Nephron progenitor cell (in vitro differentiated cells): Measurements from ENCODE around the gene TMCC1.

ENCODE experiments used
- DNase-seq: peaks from one replicate; pipeline ENCODE4 v3.0.0; 2021
- H3K27ac Mint-ChIP-seq: 2 replicates; pipeline ENCODE4 v1.8.0; 2021; ENCODE audit warnings: mild to moderate bottlenecking, moderate library complexity, mixed read lengths
- H3K27me3 Mint-ChIP-seq: 2 replicates; pipeline ENCODE4 v1.8.0; 2021; ENCODE audit warnings: mild to moderate bottlenecking, low read depth, mixed read lengths; ENCODE audit not compliant: poor library complexity
- H3K36me3 Mint-ChIP-seq: 2 replicates; pipeline ENCODE4 v1.8.0; 2021; ENCODE audit warnings: low read depth, mixed read lengths
- H3K4me1 Mint-ChIP-seq: 2 replicates; pipeline ENCODE4 v1.8.0; 2021; ENCODE audit warnings: mixed read lengths
- H3K4me3 Mint-ChIP-seq: 2 replicates; pipeline ENCODE4 v1.8.0; 2021; ENCODE audit warnings: mild to moderate bottlenecking, moderate library complexity, mixed read lengths
- H3K9me3 Mint-ChIP-seq: 2 replicates; pipeline ENCODE4 v1.8.0; 2021; ENCODE audit warnings: mild to moderate bottlenecking, moderate library complexity, mixed read lengths
- TF ChIP-seq, protein P1 (sequence below): fragments of 200-600 bp; sonication (generic); IDR thresholded peaks from 2 replicates; pipeline ENCODE4 v1.5.0; 2021; ENCODE audit warnings: antibody characterized with exemption

Gene TMCC1

DNA sequence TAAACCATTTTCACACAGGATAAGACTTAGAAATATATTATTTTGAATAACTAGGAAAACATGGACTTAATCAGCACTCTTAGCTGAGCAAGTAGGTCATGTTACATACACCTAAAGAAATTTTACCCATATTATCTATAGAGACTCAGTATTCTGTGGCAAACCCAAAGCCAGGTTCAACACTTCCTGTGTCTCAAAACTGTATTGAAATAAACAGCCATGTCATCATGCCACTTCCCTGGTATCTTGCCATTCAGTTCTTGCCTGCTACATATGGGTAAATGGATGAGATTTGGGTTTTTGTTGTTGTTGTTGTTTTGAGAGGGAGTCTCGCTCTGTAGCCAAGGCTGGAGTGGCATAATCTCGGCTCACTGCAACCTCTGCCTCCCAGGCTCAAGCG is 145.5 kb downstream of the TMCC1 start:
- H3K4me3 Mint-ChIP-seq = no peak overlapping the region
- no peaks in the 10 kb centered on the region for H3K27me3 Mint-ChIP-seq
- H3K36me3 Mint-ChIP-seq = peaks cover 11% of the 10 kb centered on the region
- no peak overlapping the region for H3K27ac Mint-ChIP-seq
- TF ChIP-seq, protein P1, sequence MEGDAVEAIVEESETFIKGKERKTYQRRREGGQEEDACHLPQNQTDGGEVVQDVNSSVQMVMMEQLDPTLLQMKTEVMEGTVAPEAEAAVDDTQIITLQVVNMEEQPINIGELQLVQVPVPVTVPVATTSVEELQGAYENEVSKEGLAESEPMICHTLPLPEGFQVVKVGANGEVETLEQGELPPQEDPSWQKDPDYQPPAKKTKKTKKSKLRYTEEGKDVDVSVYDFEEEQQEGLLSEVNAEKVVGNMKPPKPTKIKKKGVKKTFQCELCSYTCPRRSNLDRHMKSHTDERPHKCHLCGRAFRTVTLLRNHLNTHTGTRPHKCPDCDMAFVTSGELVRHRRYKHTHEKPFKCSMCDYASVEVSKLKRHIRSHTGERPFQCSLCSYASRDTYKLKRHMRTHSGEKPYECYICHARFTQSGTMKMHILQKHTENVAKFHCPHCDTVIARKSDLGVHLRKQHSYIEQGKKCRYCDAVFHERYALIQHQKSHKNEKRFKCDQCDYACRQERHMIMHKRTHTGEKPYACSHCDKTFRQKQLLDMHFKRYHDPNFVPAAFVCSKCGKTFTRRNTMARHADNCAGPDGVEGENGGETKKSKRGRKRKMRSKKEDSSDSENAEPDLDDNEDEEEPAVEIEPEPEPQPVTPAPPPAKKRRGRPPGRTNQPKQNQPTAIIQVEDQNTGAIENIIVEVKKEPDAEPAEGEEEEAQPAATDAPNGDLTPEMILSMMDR = no peak
- no peaks in the 10 kb centered on the region for H3K4me1 Mint-ChIP-seq
- no peak for DNase-seq
- peaks cover 10% of the 10 kb centered on the region for H3K9me3 Mint-ChIP-seq

DNA sequence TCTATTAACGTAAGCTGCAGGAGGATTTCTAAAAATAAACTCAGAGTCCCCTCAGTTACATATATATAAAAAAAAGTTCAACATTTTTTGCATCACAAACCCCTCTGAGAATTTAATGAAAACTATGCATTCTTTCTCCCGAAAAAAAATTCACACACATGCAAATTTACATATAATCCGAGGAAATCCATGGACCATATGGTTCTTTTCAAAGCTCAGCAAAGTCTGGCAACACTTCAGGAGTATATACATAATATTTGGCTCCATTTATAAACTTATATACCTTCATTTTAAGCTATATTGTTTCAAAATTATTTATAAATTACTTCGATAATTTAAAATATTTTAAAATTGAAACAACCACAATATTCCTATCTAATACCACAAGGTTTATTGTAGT is 146.4 kb downstream of the TMCC1 start:
- peaks cover 2% of the 10 kb centered on the region for H3K9me3 Mint-ChIP-seq
- TF ChIP-seq, protein P1 = no peak

DNA sequence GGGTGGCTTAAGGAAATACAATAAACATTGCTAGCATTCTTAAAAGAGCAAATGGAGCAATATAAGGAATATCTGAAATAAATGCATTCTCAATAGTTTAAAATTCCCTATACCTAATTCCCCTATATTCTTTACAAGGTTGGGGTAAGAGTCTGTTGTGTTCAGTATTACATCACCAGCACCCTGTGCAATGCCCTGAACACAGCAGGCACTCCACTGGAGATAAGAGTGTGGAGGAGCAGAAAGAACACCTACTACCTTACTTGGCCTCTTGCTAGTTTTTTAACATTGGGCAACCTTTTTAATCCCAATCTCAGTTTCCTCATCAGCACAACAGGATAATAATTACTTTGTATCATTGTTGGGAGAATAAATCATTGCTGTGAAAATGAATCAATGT is 146.9 kb downstream of the TMCC1 start:
- H3K27ac Mint-ChIP-seq = no peak overlapping the region
- TF ChIP-seq, protein P1 = no peak
- H3K27me3 Mint-ChIP-seq = no peaks in the 10 kb centered on the region
- no peak overlapping the region for H3K4me3 Mint-ChIP-seq
- no peaks in the 10 kb centered on the region for H3K4me1 Mint-ChIP-seq
- DNase-seq = no peak
- no peaks in the 10 kb centered on the region for H3K36me3 Mint-ChIP-seq
- no peaks in the 10 kb centered on the region for H3K9me3 Mint-ChIP-seq

More for the DNA sequence above, 146.4 kb downstream of the TMCC1 start:
- Mint-ChIP-seq H3K27me3 (no peaks in the 10 kb centered on the region), H3K36me3 (peaks cover 2% of the 10 kb centered on the region), H3K4me3 (no peak overlapping the region), H3K27ac (no peak overlapping the region), H3K4me1 (no peaks in the 10 kb centered on the region)
- no peak for DNase-seq

DNA sequence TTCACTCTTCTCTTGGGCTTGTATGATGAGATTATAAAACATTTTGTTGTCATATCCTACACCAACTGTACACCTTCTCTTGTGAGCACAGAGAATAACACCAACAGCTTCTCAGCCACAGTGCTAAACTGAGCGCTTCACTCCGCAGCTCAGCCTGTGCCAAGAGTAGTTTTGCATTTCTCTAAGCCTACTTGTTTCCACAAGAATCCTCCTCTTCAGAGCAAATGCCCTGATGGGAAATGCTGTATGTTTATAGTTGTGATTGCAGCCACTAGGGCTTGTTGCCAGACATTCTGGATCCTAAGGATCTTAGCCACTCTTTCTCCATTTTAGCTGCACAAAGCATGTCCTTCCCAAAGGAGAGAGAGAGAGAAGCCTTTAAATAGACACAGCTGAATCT is 148.3 kb downstream of the TMCC1 start:
- Mint-ChIP-seq H3K9me3 (no peaks in the 10 kb centered on the region), H3K4me1 (no peaks in the 10 kb centered on the region), H3K27me3 (no peaks in the 10 kb centered on the region), H3K4me3 (no peak overlapping the region), H3K36me3 (no peaks in the 10 kb centered on the region), H3K27ac (no peak overlapping the region)
- DNase-seq = no peak
- TF ChIP-seq, protein P1 = no peak

DNA sequence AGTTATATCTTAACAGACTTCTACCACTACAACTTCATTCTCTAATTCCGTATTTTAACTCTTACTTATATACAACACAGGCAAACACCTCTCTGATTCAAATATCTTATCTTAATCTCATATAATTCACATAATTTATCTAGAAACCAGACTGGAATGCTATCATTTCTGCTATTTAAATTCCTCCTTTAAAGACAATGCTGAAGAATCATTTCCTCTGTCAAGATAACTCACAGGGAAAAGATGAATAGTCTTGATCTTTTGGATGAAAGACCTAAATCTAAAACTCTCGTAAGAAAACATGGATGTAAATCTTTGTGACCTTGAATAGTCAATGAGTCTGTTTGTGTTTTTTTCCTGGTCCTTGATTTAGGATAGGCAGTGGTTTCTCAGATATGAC is 151.7 kb downstream of the TMCC1 start:
- Mint-ChIP-seq H3K36me3 (peaks cover 5% of the 10 kb centered on the region), H3K27ac (no peak overlapping the region), H3K4me1 (no peaks in the 10 kb centered on the region), H3K9me3 (no peaks in the 10 kb centered on the region), H3K4me3 (no peak overlapping the region), H3K27me3 (no peaks in the 10 kb centered on the region)
- TF ChIP-seq, protein P1 = no peak
- no peak for DNase-seq

DNA sequence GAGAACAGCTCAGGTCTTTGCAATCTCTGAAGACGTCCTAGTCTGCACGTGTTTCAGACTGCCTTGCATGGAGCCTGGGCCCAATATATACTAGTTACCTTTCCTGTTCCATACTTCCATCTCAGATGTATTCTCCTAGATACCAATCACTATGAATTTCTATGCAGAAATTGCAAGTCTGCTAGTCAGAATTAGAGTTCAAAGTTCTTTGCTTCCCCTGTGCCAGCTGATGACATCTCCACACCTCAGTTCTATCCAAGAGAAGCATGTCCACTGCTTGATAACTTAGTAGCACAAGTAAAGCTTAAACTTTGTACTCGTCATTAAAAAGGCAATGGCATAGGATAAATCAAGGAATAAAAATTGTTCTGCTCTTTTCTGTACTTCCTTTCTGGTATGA is 153.4 kb downstream of the TMCC1 start:
- H3K27ac Mint-ChIP-seq = peak overlapping the region; percentile 3
- no peak for DNase-seq
- no peaks in the 10 kb centered on the region for H3K9me3 Mint-ChIP-seq
- no peaks in the 10 kb centered on the region for H3K27me3 Mint-ChIP-seq
- peaks cover 5% of the 10 kb centered on the region for H3K36me3 Mint-ChIP-seq
- no peaks in the 10 kb centered on the region for H3K4me1 Mint-ChIP-seq
- H3K4me3 Mint-ChIP-seq = no peak overlapping the region
- TF ChIP-seq, protein P1 = no peak
